Lower leg skin (tissue), 3 donors: ENCODE measurements around the gene SORBS2.

Experiments used
- CTCF ChIP-seq, 3 donors: fragments of 450-650 bp; IDR thresholded peaks; one replicate each; pipeline ENCODE4 v1.5.1; 2016; ENCODE audit warnings: antibody characterized with exemption in 3 of 3, mild to moderate bottlenecking in 3 of 3, moderate library complexity in 2 of 3
- POLR2A ChIP-seq, 2 donors: fragments of 450-650 bp; IDR thresholded peaks; one replicate each; pipeline ENCODE4 v1.6.1; 2016 to 2017; ENCODE audit warnings: antibody characterized with exemption in 2 of 2, mild to moderate bottlenecking in 1 of 2, moderate library complexity in 1 of 2

GRCh38 chr4:185835814-185836213 lies 23.8 kb upstream of the SORBS2 start:
- no peak for TF ChIP-seq CTCF (IDR thresholded peaks at IDR 0.05)
- TF ChIP-seq POLR2A (IDR thresholded peaks at IDR 0.05) = no peak
